Subcutaneous adipose tissue (tissue), 4 donors: ENCODE measurements around the gene HPS4. TPM values are rescaled to one million over a fixed set of nuclear protein-coding genes. Genes with fewer than 3 reads are reported as not detected.

ENCODE experiments used
- CTCF ChIP-seq: fragments of 450-650 bp; IDR thresholded peaks from one replicate; pipeline ENCODE4 v1.5.1; 2016; ENCODE audit warnings: low read depth, mild to moderate bottlenecking, control low read depth, antibody characterized with exemption, moderate library complexity
- total RNA-seq, 4 donors: library from RNA; depleted of rRNA; stranded (reverse); fragments of >200 nt; gene quantifications; one replicate each; pipeline ENCODE4 v1.1.0, GENCODE V29; 2016

HPS4 gene
- total RNA-seq, 4 donors from 2014 or later: 29.0 to 32.8 (median 31.6) TPM

GRCh38 chr22:26457661-26458272 lies 25.8 kb downstream of the HPS4 start:
- TF ChIP-seq CTCF: no peak

- TF ChIP-seq CTCF: no peak
Measured at GRCh38 chr22:26453812-26454500, 29.6 kb downstream of the HPS4 start.

GRCh38 chr22:26453216-26453615 lies 30.4 kb downstream of the HPS4 start:
- TF ChIP-seq CTCF: no peak

GRCh38 chr22:26452236-26453016 lies 31.2 kb downstream of the HPS4 start:
- TF ChIP-seq CTCF: no peak

- no peak for TF ChIP-seq CTCF
Measured at GRCh38 chr22:26450453-26451185, 33.0 kb downstream of the HPS4 start.

GRCh38 chr22:26448941-26449340 lies 34.6 kb downstream of the HPS4 start:
- TF ChIP-seq CTCF: no peak
